ENCODE data around the gene MYO19. TPM values are rescaled to one million over a fixed set of nuclear protein-coding genes. Genes with fewer than 3 reads are reported as not detected.

MYO19 gene
- total and polyA plus RNA-seq, 2 experiments from 2014 or later = 14.9 to 34.4 TPM

GRCh38 chr17:36498155-36498554 lies 36.5 kb downstream of the MYO19 start:
- WGBS, 2 experiments (ENCODE audit: low coverage in 1 of 2, low lambda C conversion rate in 2 of 2, missing lambda C conversion rate in 2 of 2) = 84 to 87% methylated on average over 9 of the region's 9 CpGs
- Histone ChIP-seq H3F3A (ENCODE audit: insufficient read depth) (peaks cover 14% of the 10 kb centered on the region), H3K79me2 (ENCODE audit: insufficient read depth) (no peaks in the 10 kb centered on the region), H3K4me2 (ENCODE audit: unreplicated experiment) (no peak overlapping the region), H3K4me1 (ENCODE audit: insufficient read depth) (peaks cover 8% of the 10 kb centered on the region), H3K36me3 (ENCODE audit: low read depth) (peaks cover 12% of the 10 kb centered on the region; the same call in 1 of the 2 replicates), H3K27me3 (replicated peaks; ENCODE audit: insufficient read depth) (no peaks in the 10 kb centered on the region), H3K4me3 (no peak overlapping the region), H3K9ac (no peak overlapping the region), H3K27ac (no peak overlapping the region), H4K20me1 (ENCODE audit: insufficient read depth) (no peaks in the 10 kb centered on the region), H3K9me3 (ENCODE audit: low read depth) (no peaks in the 10 kb centered on the region), H2AFZ (no peak overlapping the region), H3K9me2 (ENCODE audit: insufficient read depth) (no peaks in the 10 kb centered on the region)
- no peak for DNase-seq
- in situ Hi-C loops (cut with MboI) = no loop called here
- TF ChIP-seq EZH2 (IDR thresholded peaks at IDR 0.05; ENCODE audit: insufficient read depth, poor library complexity, severe bottlenecking) (no peak), EZH2phosphoT487 (IDR thresholded peaks at IDR 0.05; ENCODE audit: insufficient read depth, low read depth) (no peak)

GRCh38 chr17:36496018-36496789 lies 38.5 kb downstream of the MYO19 start:
- H3K9ac ChIP-seq = no peak overlapping the region
- peaks cover 17% of the 10 kb centered on the region for H3K79me2 ChIP-seq (ENCODE audit: insufficient read depth)
- H3K4me3 ChIP-seq = no peak overlapping the region
- no peaks in the 10 kb centered on the region for H3K27me3 ChIP-seq (replicated peaks; ENCODE audit: insufficient read depth)
- peaks cover 8% of the 10 kb centered on the region for H3K4me1 ChIP-seq (ENCODE audit: insufficient read depth)
- WGBS, 2 experiments (ENCODE audit: low coverage in 1 of 2, low lambda C conversion rate in 2 of 2, missing lambda C conversion rate in 2 of 2) = 95 to 99% methylated on average over 9 of the region's 9 CpGs
- H3F3A ChIP-seq (ENCODE audit: insufficient read depth) = peaks cover 14% of the 10 kb centered on the region
- no peak overlapping the region for H2AFZ ChIP-seq
- H3K36me3 ChIP-seq (ENCODE audit: low read depth) = peaks cover 12% of the 10 kb centered on the region; the same call in 1 of the 2 replicates
- H4K20me1 ChIP-seq (ENCODE audit: insufficient read depth) = no peaks in the 10 kb centered on the region
- H3K4me2 ChIP-seq (ENCODE audit: unreplicated experiment) = no peak overlapping the region
- no peak overlapping the region for H3K27ac ChIP-seq
- in situ Hi-C loops (cut with MboI) = no loop called here
- TF ChIP-seq EZH2 (IDR thresholded peaks at IDR 0.05; ENCODE audit: insufficient read depth, poor library complexity, severe bottlenecking) (no peak), EZH2phosphoT487 (IDR thresholded peaks at IDR 0.05; ENCODE audit: insufficient read depth, low read depth) (no peak)
- no peak for DNase-seq
- H3K9me3 ChIP-seq (ENCODE audit: low read depth) = no peaks in the 10 kb centered on the region
- H3K9me2 ChIP-seq (ENCODE audit: insufficient read depth) = no peaks in the 10 kb centered on the region

DNA sequence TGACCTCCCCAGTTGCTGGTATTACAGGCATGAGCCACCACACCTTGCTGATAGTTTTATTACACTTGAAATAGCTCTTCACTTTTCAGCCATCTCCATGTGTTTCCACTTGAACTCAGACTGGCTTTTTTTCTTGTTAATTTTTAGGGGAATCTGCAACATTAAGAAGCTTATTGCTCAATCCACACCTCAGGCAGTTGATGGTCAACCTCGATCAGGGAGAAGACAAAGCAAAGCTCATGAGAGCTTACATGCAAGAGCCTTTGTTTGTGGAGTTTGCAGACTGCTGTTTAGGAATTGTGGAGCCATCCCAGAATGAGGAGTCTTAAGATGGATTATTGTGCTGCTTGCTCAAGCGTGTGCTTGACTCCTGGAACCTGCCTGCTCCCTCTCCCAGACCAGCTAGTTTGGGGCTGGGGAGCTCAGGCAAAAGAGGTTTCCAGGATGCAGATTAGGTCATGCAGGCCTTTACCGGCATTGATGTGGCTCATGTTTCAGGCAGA lies 39.5 kb downstream of the MYO19 start:
- peaks cover 8% of the 10 kb centered on the region for H3K4me1 ChIP-seq (ENCODE audit: insufficient read depth)
- no peak for DNase-seq
- in situ Hi-C loops (cut with MboI) = no loop called here

GRCh38 chr17:36494674-36495073 lies 40.0 kb downstream of the MYO19 start:
- in situ Hi-C loops (cut with MboI) = no loop called here
- Histone ChIP-seq H3K9me2 (ENCODE audit: insufficient read depth) (no peaks in the 10 kb centered on the region), H3K36me3 (ENCODE audit: low read depth) (peaks cover 12% of the 10 kb centered on the region; the same call in 1 of the 2 replicates), H3K27me3 (replicated peaks; ENCODE audit: insufficient read depth) (no peaks in the 10 kb centered on the region), H2AFZ (no peak overlapping the region), H3K27ac (no peak overlapping the region), H4K20me1 (ENCODE audit: insufficient read depth) (no peaks in the 10 kb centered on the region), H3K4me3 (no peak overlapping the region), H3K9me3 (ENCODE audit: low read depth) (no peaks in the 10 kb centered on the region), H3K4me2 (ENCODE audit: unreplicated experiment) (no peak overlapping the region), H3K9ac (no peak overlapping the region), H3K79me2 (ENCODE audit: insufficient read depth) (peaks cover 32% of the 10 kb centered on the region), H3K4me1 (ENCODE audit: insufficient read depth) (peaks cover 8% of the 10 kb centered on the region), H3F3A (ENCODE audit: insufficient read depth) (peaks cover 14% of the 10 kb centered on the region)
- TF ChIP-seq EZH2phosphoT487 (IDR thresholded peaks at IDR 0.05; ENCODE audit: insufficient read depth, low read depth) = no peak
- TF ChIP-seq EZH2 (IDR thresholded peaks at IDR 0.05; ENCODE audit: insufficient read depth, poor library complexity, severe bottlenecking) = no peak
- 79 to 85% methylated on average over 5 of the region's 5 CpGs for WGBS, 2 experiments (ENCODE audit: low coverage in 1 of 2, low lambda C conversion rate in 2 of 2, missing lambda C conversion rate in 2 of 2)
- DNase-seq = no peak

More for the DNA sequence above, 39.5 kb downstream of the MYO19 start:
- Histone ChIP-seq H3K9me3 (ENCODE audit: low read depth) (no peaks in the 10 kb centered on the region), H3K27me3 (replicated peaks; ENCODE audit: insufficient read depth) (no peaks in the 10 kb centered on the region), H3K79me2 (ENCODE audit: insufficient read depth) (peaks cover 27% of the 10 kb centered on the region), H4K20me1 (ENCODE audit: insufficient read depth) (no peaks in the 10 kb centered on the region), H2AFZ (no peak overlapping the region), H3K36me3 (ENCODE audit: low read depth) (peaks cover 12% of the 10 kb centered on the region; the same call in 1 of the 2 replicates), H3K4me2 (ENCODE audit: unreplicated experiment) (no peak overlapping the region), H3K4me3 (no peak overlapping the region), H3K9me2 (ENCODE audit: insufficient read depth) (no peaks in the 10 kb centered on the region), H3F3A (ENCODE audit: insufficient read depth) (peaks cover 14% of the 10 kb centered on the region), H3K27ac (no peak overlapping the region), H3K9ac (no peak overlapping the region)
- 72 to 73% methylated on average over 3 of the region's 3 CpGs for WGBS, 2 experiments (ENCODE audit: low coverage in 1 of 2, low lambda C conversion rate in 2 of 2, missing lambda C conversion rate in 2 of 2)
- no peak for TF ChIP-seq EZH2 (IDR thresholded peaks at IDR 0.05; ENCODE audit: insufficient read depth, poor library complexity, severe bottlenecking)
- no peak for TF ChIP-seq EZH2phosphoT487 (IDR thresholded peaks at IDR 0.05; ENCODE audit: insufficient read depth, low read depth)

All from GM23248 (cell line).